22Rv1 (cell line): ENCODE results near the gene NDUFB8.

Source experiments
- ZFX ChIP-seq: fragments of 450-650 bp; IDR thresholded peaks from 2 replicates; pipeline ENCODE4 v1.6.1; 2017; ENCODE audit warnings: antibody characterized with exemption, borderline replicate concordance
- TF ChIP-seq, protein P1 (sequence below): fragments of 450-650 bp; IDR thresholded peaks from 2 replicates; pipeline ENCODE4 v1.5.1; 2017; ENCODE audit warnings: mild to moderate bottlenecking

DNA sequence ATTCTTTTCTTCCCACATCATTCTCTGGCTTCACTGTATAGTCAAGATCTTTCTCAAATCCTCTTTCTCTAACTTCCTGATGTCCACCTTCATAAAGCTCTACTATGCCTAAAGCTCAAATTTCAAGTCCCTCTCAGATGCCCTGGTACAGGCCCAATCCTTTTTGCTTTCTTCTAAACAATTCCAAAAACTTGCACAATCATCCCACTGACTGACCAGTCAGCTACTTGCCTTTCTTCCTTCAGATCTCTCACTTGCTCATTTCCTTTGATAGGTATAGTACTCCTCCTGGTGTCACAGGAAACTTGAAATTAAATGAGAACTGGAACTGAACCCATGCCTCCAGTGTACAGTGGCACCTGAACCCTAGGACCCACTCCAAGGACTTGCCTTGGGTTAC is 28.2 kb downstream of the NDUFB8 start:
- TF ChIP-seq, protein P1, sequence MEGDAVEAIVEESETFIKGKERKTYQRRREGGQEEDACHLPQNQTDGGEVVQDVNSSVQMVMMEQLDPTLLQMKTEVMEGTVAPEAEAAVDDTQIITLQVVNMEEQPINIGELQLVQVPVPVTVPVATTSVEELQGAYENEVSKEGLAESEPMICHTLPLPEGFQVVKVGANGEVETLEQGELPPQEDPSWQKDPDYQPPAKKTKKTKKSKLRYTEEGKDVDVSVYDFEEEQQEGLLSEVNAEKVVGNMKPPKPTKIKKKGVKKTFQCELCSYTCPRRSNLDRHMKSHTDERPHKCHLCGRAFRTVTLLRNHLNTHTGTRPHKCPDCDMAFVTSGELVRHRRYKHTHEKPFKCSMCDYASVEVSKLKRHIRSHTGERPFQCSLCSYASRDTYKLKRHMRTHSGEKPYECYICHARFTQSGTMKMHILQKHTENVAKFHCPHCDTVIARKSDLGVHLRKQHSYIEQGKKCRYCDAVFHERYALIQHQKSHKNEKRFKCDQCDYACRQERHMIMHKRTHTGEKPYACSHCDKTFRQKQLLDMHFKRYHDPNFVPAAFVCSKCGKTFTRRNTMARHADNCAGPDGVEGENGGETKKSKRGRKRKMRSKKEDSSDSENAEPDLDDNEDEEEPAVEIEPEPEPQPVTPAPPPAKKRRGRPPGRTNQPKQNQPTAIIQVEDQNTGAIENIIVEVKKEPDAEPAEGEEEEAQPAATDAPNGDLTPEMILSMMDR = no peak
- no peak for TF ChIP-seq ZFX
